GM12873 (cell line): ENCODE measurements around the gene KIAA2012.

Experiments
- TF ChIP-seq, protein P1 (sequence below): IDR thresholded peaks from 2 replicates; pipeline ENCODE4 v1.5.1; 2012; ENCODE audit warnings: low read depth, mild to moderate bottlenecking, moderate library complexity, low read length, control low read depth; ENCODE audit not compliant: insufficient read depth; ENCODE audit errors: missing control alignments

Gene KIAA2012

DNA sequence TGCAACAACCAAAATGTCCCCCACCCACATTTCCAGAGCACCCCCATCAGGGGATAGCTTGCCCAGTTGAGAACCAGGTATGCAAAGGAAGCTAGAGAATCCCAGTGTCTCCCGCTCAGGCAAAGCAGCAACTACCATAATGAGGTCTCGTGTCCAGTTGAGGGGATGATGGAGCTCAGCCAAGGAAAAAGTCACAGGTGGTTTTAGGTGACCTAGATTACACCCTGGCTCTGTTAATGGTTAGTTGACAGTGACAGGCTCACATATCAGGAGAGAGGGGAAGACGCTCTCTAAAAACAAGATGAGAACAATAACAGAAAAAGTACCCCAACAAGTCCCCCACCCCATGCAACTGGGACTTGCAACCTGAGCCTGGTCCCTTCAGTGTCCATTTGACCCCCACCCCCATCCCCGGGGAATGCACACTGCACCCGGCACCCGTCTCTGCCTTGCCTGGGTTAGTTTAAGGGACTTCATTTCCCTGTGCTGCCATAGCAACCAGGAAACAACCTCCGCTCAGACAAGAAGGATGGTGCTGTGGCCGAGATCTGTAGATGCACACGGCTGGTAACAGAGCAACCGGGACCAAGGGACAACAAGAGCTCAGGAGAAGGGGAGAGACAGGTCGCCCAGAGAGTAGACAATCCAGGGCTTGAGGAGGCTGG is at the start of gene KIAA2012:
Gene KIAA2012, plus strand, starts transcription at position 519 of the 665 bp plus-strand sequence. CDS start 373 bp downstream, outside the sequence.
- TF ChIP-seq, protein P1, sequence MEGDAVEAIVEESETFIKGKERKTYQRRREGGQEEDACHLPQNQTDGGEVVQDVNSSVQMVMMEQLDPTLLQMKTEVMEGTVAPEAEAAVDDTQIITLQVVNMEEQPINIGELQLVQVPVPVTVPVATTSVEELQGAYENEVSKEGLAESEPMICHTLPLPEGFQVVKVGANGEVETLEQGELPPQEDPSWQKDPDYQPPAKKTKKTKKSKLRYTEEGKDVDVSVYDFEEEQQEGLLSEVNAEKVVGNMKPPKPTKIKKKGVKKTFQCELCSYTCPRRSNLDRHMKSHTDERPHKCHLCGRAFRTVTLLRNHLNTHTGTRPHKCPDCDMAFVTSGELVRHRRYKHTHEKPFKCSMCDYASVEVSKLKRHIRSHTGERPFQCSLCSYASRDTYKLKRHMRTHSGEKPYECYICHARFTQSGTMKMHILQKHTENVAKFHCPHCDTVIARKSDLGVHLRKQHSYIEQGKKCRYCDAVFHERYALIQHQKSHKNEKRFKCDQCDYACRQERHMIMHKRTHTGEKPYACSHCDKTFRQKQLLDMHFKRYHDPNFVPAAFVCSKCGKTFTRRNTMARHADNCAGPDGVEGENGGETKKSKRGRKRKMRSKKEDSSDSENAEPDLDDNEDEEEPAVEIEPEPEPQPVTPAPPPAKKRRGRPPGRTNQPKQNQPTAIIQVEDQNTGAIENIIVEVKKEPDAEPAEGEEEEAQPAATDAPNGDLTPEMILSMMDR: no peak

DNA sequence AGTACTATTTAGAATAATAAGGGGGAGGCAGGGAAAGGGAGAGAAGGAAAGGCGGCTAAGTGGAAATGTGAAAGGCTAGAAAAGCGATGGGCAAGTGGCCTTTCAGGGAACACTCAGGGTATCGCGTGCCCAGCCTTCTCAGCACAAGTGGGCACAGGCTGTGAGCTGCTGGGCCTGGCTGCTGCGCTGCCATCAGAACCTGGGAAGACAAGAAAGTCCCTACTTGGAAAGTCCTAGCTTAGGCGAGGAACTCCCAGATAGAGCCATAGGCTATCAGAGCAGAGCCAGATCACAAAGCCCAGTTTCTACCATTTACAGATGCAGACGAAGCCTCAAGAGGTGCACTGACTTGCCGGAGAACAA is 49.2 kb upstream of the KIAA2012 start:
- TF ChIP-seq, protein P1: no peak

DNA sequence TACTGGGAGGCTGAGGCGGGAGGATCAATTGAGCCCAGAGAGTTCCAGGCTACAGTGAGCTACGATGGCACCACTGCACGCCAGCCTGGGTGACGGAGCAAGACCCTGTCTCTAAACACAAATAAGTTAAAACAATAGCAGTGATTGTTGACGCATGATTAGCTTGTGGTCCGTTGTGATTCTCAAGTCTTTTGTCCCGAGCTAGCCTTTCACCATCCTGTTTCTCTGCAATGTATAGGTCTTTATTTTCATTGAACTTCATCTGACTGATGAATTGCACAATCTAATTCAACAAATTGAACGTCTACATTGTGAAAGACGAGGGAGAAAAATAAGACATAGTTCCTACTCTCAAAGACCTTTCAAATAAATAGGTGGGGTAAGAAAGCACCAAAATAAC is 48.2 kb upstream of the KIAA2012 start:
- TF ChIP-seq, protein P1: no peak

DNA sequence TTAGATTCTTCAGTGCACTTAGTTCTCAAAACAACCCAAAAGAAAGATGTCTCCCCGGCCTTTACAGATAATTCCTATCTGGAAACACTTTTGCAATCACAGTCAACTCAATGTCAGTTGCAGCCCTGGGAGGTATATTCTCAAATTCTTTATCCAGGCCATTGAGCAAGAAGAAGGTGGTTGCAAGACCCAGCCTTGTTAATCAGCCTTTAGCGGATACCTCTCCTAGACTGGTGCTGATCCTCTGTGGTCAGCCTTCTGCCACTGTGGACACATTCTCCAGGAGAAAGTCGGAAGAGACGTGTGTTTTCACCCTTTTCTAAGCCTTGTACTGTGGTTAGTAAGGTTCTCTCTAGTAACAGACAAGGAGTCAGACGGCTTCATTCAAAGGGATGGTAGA is 47.2 kb upstream of the KIAA2012 start:
- TF ChIP-seq, protein P1: no peak

DNA sequence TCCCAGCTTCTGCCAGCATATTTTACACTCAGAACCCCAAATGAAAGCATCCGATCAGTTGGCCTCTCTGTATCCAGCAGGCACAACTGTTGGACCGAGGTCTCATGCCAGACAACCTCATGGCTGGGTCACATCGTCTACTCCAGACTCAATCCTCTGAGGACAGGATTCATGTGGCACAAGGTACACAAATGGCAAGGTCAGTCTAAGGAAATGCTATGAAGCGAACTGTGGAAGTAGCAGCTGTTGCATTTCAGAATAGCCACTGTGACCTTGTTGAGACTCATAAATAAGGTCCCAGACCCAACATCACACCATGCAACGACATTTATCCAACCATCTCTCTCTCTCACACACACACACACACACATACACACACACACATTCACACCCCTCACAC is 46.5 kb upstream of the KIAA2012 start:
- TF ChIP-seq, protein P1: no peak

DNA sequence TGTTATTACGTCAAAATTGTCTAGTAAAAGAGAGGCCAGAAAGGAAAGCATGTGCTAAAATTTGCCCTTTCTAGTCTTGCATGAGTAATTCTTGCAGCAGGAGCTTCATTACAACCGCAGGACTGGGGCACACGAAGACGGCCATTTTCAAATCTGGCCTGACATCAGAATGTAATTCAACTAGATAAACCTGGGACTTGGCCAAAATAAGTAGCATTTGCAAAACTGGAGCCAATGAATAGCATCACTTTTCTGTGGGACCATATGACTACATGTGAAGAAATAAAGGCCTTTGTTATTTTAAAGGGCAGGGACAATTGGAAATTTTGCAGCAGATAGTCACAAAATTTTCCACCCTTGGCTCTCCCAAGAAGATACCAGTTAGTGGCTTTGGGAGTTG is 42.4 kb upstream of the KIAA2012 start:
- TF ChIP-seq, protein P1: no peak

DNA sequence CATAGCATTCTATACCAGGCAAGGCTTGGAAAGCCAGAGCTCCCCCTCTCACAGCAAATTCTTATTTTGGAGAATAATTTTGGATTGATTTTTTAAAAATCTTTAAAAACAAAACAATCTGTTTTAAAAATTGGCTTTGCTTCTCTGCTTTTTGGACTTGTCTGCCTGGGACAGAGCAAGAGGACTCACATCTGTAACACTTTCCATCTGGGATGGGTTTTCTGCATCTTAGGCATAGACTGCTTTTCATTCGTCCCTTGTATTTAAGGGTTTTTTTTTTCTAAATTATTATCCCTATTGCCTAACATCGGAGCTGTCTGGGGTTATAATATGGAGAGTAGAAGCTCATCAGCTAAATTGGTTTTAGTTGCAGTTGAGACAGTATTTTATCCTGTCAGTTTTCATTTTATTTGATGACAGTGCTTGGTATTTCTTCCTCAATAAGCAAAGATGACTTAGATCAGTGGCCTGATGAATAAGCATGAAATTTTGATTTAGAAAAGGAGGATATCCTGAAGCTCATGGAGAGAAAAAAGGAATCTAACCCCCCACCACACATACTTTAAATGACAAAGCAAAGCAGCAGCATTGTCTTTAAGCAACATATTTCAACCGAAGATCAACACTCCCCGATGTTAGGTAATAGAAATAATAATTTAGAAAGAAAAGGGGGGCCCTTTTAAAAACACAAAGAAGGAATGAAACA is 41.7 kb upstream of the KIAA2012 start:
- TF ChIP-seq, protein P1: no peak
